Esophagus squamous epithelium (tissue), 5 donors: ENCODE data around the gene PCLO. TPM values are rescaled to one million over a fixed set of nuclear protein-coding genes. Genes with fewer than 3 reads are reported as not detected.
A peak's percentile ranks its signal among the peaks of the same experiment; 100 is the strongest.

Experiments
- DNase-seq: peaks from one replicate; lab custom pipeline; 2025; lab: John Stamatoyannopoulos, UW
- H3K27ac ChIP-seq, 4 donors: fragments of 200-600 bp; sonication (generic); one replicate each; pipeline ENCODE4 v1.5.1; 2016 to 2019; ENCODE audit warnings: mild to moderate bottlenecking in 1 of 4
- H3K27me3 ChIP-seq, 4 donors: fragments of 200-600 bp; sonication (generic); 1 replicate in 3 of 4; 2 replicates in 1 of 4; pipeline versions ENCODE4 v1.5.1 to v1.6.0; 2017 to 2021; ENCODE audit warnings: antibody characterized with exemption in 1 of 4
- H3K36me3 ChIP-seq, 3 donors: fragments of 200-600 bp; sonication (generic); one replicate each; pipeline ENCODE4 v1.5.1; 2016 to 2019
- H3K4me1 ChIP-seq, 3 donors: fragments of 200-600 bp; sonication (generic); one replicate each; pipeline ENCODE4 v1.5.1; 2017 to 2019
- H3K4me3 ChIP-seq, 4 donors: fragments of 200-600 bp; sonication (generic); 1 replicate in 3 of 4; 2 replicates in 1 of 4; pipeline ENCODE4 v1.5.1; 2016 to 2019; ENCODE audit warnings: mild to moderate bottlenecking in 2 of 4, moderate library complexity in 1 of 4
- H3K9me3 ChIP-seq, 3 donors: fragments of 200-600 bp; sonication (generic); one replicate each; pipeline ENCODE4 v1.5.1; 2016 to 2019
- POLR2A ChIP-seq, 4 donors: fragments of 450-650 bp; IDR thresholded peaks; one replicate each; pipeline ENCODE4 v1.6.1; 2017; ENCODE audit warnings: antibody characterized with exemption in 4 of 4, mild to moderate bottlenecking in 4 of 4, moderate library complexity in 3 of 4
- whole genome bisulfite sequencing, 2 donors: methylation state at CpG; one replicate each; pipeline ENCODE4 v1.1.5; 2018; 5-methylcytosine and 5-hydroxymethylcytosine counted together
- intact Hi-C: fragments of 100-400 bp; cut with DNase I; formaldehyde crosslinking; loops from one replicate; pipeline ENCODE4 v1.15.0; 2022
- total RNA-seq, 4 donors: library from RNA; depleted of rRNA; stranded (reverse); fragments of >200 nt; gene quantifications; one replicate each; pipeline ENCODE4 v1.1.0, GENCODE V29; 2016
- TF ChIP-seq, protein P1 (sequence below), 6 experiments: fragments of 450-650 bp in 4 of 6; fragments of 200-600 bp in 2 of 6; sonication (generic) in 2 of 6; IDR thresholded peaks; one replicate each; pipeline ENCODE4 v1.5.1; 2016 to 2019; ENCODE audit warnings: antibody characterized with exemption in 6 of 6, mild to moderate bottlenecking in 4 of 6, moderate library complexity in 4 of 6
- donor health status: DM: yes; HTN: yes; CAD: no.

The PCLO gene
- total RNA-seq, 4 donors from 2014 or later, result 3.3 to 17.8 (median 5.3) TPM

DNA sequence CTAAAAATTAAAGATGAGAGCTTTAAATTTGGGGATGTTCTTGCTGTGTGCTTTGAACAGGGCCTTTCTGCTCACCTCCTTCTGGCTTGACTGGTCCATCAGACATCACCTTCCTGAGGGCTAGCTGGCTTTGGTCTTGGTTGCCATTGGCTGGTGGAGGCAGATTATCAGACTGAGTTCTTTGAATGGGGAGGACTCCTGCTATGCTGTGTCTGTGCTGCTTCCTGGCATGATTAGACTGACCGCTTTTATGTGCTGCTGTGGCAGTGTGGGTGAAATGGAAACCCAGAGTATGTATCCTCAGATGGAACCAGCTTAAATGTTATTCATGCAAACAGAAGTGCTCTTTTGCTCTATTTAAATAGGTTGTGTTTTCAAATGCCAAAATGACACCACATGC, 341.6 kb downstream of the PCLO start:
- H3K27ac ChIP-seq, result no peak overlapping the region
- H3K9me3 ChIP-seq, result no peaks in the 10 kb centered on the region
- TF ChIP-seq POLR2A (IDR thresholded peaks at IDR 0.05), result no peak
- TF ChIP-seq, protein P1, sequence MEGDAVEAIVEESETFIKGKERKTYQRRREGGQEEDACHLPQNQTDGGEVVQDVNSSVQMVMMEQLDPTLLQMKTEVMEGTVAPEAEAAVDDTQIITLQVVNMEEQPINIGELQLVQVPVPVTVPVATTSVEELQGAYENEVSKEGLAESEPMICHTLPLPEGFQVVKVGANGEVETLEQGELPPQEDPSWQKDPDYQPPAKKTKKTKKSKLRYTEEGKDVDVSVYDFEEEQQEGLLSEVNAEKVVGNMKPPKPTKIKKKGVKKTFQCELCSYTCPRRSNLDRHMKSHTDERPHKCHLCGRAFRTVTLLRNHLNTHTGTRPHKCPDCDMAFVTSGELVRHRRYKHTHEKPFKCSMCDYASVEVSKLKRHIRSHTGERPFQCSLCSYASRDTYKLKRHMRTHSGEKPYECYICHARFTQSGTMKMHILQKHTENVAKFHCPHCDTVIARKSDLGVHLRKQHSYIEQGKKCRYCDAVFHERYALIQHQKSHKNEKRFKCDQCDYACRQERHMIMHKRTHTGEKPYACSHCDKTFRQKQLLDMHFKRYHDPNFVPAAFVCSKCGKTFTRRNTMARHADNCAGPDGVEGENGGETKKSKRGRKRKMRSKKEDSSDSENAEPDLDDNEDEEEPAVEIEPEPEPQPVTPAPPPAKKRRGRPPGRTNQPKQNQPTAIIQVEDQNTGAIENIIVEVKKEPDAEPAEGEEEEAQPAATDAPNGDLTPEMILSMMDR (IDR thresholded peaks at IDR 0.05), result no peak
- no peak for DNase-seq
- H3K27me3 ChIP-seq, result no peaks in the 10 kb centered on the region
- WGBS, 2 donors, result 100% methylated on average over 1 of the region's 1 CpG
- intact Hi-C loops, result no loop called here
- no peaks in the 10 kb centered on the region for H3K4me1 ChIP-seq
- H3K4me3 ChIP-seq, result no peak overlapping the region
- no peaks in the 10 kb centered on the region for H3K36me3 ChIP-seq

DNA sequence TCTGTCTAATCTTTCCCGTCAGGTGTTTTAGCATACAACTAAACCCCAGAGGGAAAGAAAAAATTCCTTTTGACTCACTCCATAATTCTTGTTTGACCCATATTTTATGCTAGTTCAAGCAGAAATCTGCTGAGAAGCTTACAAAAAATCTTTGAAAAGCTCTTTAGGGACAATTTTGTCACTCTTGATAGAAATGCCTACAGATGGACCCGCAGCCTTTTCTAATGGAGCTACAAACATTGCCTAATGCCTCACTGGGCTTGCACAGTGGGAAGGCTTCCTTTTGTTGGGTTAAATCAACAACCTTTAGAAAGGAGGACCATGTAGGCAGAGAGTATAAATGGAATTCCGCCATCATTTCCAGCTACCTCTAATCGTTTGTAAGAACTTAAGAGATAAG, 344.5 kb downstream of the PCLO start:
- TF ChIP-seq POLR2A (IDR thresholded peaks at IDR 0.05), result no peak
- TF ChIP-seq, protein P1 (IDR thresholded peaks at IDR 0.05), result no peak
- Histone ChIP-seq H3K36me3 (no peaks in the 10 kb centered on the region), H3K27ac (no peak overlapping the region), H3K9me3 (no peaks in the 10 kb centered on the region), H3K4me1 (no peaks in the 10 kb centered on the region), H3K27me3 (no peaks in the 10 kb centered on the region), H3K4me3 (no peak overlapping the region)
- 66 to 77% methylated on average over 4 of the region's 4 CpGs for WGBS, 2 donors
- intact Hi-C loops, result no loop called here
- no peak for DNase-seq

DNA sequence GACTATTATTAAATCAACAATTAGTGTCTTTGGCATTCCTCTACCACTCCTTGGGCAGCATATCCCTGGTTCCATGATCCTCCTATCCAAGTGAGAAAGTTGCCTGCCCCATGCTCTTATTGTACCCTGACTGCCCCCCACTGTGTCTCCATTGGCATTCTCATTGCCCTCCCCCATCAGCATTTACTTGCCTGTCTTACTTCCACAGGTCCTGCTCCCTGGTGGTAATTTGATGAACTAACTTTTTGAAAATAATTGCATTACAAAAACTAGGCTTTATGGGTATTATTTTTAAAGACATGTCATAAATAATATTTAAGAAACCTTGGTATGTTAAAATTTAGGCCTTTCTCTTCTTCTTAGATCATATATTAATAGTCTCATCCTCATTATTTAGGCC, 346.4 kb downstream of the PCLO start:
- no peak overlapping the region for H3K4me3 ChIP-seq
- H3K36me3 ChIP-seq, result no peaks in the 10 kb centered on the region
- no peak for DNase-seq
- no peak overlapping the region for H3K27ac ChIP-seq
- H3K9me3 ChIP-seq, result no peaks in the 10 kb centered on the region
- intact Hi-C loops, result no loop called here
- no peaks in the 10 kb centered on the region for H3K4me1 ChIP-seq
- H3K27me3 ChIP-seq, result no peaks in the 10 kb centered on the region
- TF ChIP-seq POLR2A (IDR thresholded peaks at IDR 0.05), result no peak
- TF ChIP-seq, protein P1 (IDR thresholded peaks at IDR 0.05), result no peak

GRCh38 chr7:82810558-82811259, 352.0 kb downstream of the PCLO start:
- H3K4me1 ChIP-seq, result no peaks in the 10 kb centered on the region
- H3K27me3 ChIP-seq, result no peaks in the 10 kb centered on the region
- no peaks in the 10 kb centered on the region for H3K9me3 ChIP-seq
- 16 to 33% methylated on average over 4 of the region's 4 CpGs for WGBS, 2 donors
- TF ChIP-seq POLR2A (IDR thresholded peaks at IDR 0.05), result no peak
- TF ChIP-seq, protein P1 (IDR thresholded peaks at IDR 0.05), result peak in 5 of 6 experiments; percentile 19 to 51 (median 40)
- no peak for DNase-seq
- intact Hi-C loops, result no loop called here
- H3K4me3 ChIP-seq, result no peak overlapping the region
- H3K27ac ChIP-seq, result no peak overlapping the region
- no peaks in the 10 kb centered on the region for H3K36me3 ChIP-seq

DNA sequence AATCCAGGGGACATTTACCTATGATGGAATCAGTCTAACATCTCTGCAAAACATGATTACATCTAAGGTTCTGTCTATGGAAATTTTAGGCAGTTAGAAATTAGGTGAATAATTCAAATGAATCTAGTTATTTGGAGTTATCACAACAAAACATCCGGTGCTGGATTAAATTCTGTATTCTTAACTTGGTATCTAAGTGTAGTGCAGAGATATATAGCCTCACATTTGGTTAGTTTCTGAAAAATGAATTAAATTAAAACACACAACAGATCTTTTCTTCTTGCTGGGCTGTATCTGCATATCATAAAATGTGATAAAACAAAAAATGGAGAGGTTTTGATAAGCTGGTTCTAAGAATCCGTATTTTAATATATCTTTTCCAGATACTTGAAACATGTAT, 354.1 kb downstream of the PCLO start:
- no peak for DNase-seq
- Histone ChIP-seq H3K4me3 (no peak overlapping the region), H3K27ac (no peak overlapping the region), H3K4me1 (no peaks in the 10 kb centered on the region), H3K36me3 (no peaks in the 10 kb centered on the region), H3K27me3 (no peaks in the 10 kb centered on the region), H3K9me3 (no peaks in the 10 kb centered on the region)
- WGBS, 2 donors, result 77 to 79% methylated on average over 2 of the region's 2 CpGs
- intact Hi-C loops, result no loop called here
- no peak for TF ChIP-seq POLR2A (IDR thresholded peaks at IDR 0.05)
- TF ChIP-seq, protein P1 (IDR thresholded peaks at IDR 0.05), result no peak
